GM19023 (cell line): Measurements from ENCODE around the gene NUDT9.
"Not testable (repeated sequence)": the region's sequence is repeated elsewhere in the genome, so short reads cannot be mapped to it uniquely, and the experiment has no call there.

Source experiments
- ATAC-seq: cut with Tn5 transposase; IDR thresholded peaks from one replicate; pipeline ENCODE4 v1.9.1; 2021; ENCODE audit warnings: mild to moderate bottlenecking, moderate library complexity; ENCODE audit not compliant: unreplicated experiment

NUDT9 gene

GRCh38 chr4:87406902-87407301 is 15.5 kb upstream of the NUDT9 start:
- not testable (repeated sequence) for ATAC-seq

DNA sequence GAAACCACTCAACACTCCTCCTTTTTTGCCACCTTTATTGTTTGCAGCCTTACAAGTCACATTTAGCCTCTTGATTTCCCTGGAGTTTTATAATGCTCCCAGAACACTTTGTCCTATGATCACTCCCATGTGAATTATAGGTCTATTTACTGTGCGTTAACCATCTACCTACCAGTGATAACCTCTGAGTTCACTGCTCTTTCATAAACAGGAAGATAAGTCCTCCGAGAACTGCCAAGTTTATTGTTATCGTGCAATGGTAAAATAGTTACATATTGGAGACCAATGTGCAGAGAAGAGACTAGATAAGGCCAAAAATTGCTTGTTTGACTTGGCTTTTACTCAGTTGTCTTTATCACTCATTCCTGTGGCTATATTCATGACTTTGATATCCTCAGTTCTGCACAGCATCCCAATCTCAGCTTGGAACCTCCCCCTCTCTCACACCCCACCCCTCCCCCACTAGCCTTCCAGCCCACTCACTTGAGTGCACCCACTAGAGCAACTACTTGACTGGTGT is 12.9 kb upstream of the NUDT9 start:
- ATAC-seq = no peak

- ATAC-seq = no peak
Measured at GRCh38 chr4:87410157-87410556, 12.2 kb upstream of the NUDT9 start.

- no peak for ATAC-seq
Measured at GRCh38 chr4:87410679-87411078, 11.7 kb upstream of the NUDT9 start.

DNA sequence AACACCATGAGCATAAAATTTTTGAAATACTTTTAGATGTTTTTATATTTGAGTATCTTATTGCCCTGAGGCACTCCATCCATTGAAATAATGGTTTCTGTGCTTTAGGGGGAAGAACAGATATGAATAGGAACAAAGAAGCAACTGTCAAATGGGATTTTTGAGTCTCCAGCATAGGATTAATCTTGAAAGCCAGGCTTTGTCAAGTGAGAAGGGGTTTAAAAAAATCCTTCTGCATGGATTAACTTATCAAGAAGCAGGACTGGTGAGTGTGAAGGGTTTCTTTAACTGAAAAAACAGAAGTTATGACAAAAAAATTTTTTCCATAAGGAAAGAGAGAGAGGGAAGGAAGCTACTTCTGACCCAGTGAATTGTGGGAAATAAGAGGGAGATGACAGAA is 7.6 kb upstream of the NUDT9 start:
- ATAC-seq = no peak

DNA sequence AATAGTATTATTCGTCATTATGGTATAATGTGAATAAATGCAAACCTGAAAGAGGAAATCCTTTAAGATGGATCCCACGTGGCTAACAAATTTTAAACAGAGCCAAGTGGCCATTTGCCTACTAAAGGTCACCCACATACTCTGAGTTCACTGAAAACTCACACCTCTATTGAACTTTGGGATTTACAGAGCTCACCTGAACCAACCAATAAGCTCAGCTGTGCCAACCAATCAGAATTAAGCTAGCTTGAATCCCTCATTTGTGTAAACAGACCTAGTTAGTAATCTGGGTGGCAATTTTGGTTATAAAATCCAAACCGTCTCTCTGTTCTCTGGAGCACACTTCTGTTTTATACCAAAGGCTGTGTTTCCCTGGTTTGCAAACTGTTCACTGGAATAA is 5.4 kb upstream of the NUDT9 start:
- no peak for ATAC-seq

DNA sequence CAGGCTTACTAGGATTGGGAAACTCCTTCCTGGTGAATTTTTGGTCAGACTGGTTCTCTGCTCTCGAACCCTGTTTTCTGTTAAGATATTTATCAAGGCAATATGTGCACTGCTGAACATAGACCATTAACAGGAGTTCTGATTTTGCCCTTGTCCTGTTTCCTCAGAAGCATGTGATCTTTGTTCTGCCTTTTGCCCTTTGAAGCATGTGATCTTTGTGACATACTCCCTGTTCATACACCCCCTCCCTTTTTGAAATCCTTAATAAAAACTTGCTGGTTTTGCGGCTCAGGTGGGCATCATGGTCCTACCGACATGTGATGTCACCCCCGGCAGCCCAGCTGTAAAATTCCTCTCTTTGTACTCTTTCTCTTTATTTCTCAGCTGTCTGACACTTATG is 4.0 kb upstream of the NUDT9 start:
- not testable (repeated sequence) for ATAC-seq

DNA sequence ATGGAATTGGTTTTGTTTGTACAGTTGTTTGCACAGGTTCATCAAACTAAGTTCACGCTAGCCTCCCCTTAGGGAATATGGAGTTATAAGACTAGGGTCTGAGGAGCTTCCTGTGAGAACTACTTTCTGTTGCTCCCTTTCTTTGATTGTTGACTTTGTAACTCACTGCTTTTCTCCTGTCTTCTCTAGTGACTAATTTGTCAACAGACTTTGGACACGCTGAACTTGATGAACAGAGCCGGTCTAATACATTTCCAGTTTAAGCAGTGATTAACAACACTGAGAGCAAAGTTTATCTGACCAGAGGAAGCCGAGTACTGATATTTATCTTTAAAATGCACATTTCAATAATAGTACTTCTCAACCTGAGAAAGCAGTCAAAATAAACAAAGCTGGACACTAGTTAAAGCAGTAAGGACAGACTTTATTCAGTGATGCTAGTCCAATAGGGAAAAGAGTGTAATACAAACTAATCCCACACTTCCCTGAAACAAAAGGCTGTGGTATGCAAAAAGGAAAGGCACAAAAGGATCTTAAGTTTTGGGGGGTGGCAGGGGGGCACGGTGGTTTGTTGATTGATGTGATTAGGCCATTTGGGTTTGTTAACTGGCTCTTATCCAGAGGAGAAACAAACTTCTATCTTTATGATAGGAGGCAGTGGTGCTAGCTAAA is 2.7 kb upstream of the NUDT9 start:
- no peak for ATAC-seq

DNA sequence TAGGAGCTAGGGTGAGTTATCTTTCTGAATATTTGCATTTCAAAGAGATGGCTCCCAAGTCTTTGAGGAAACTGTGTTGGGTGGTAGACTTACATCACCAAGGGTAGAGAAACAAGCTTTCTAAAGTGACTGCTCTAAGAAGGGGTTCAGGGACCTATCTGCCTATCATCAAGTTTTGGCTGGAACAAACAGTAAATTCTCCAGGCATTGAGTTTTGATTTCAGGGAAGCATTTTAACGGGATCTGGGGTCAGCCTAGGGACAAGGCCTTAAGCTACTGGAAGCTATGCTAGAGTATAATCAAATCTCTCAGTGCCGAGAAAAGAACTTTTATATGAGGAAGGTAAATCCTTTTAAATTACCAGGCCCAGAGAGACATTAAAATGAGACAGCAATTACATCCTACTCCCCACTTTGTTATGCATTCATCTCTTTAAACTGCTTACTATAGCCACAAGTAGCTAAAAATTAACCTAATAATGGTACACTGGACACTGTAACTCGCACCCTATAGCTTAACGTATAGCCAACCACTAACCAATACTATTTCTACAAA is 2.0 kb upstream of the NUDT9 start:
- ATAC-seq = no peak

DNA sequence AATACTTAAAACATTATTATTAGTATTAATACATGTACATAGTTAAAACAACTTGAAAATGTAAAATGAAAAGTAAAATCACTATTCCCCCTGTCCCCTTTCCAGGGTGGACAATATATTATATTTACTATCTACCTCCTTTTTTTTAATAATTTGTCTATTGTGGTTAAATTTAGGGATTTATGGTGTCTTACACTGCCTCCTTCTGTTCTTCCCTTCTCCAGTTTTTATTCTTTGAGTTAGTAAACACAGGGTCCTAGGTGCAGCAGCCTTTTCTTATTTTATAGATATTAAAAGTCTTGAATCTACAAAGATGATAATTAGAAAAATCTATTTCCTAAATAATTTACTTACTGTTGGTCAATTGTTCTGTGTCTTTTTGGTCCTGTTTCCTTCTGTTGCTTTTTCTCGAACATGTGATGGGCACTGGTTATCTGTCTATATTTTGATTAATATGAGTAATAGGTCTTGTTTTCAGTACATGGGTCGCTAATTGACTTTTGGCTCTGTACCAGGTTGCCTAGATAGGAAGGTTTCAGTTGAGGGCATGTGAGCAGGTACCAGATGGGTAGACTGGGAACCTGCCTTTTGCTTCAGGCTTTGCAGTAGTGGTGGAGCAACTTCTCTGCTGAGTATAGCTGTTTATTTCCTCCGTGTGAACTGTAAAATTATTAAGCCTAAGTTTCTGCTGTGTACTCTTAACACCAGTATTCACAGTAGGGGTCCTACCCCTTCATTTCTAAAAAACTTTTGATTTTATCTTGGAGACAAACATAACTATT is 1.1 kb downstream of the NUDT9 start:
- ATAC-seq = no peak

DNA sequence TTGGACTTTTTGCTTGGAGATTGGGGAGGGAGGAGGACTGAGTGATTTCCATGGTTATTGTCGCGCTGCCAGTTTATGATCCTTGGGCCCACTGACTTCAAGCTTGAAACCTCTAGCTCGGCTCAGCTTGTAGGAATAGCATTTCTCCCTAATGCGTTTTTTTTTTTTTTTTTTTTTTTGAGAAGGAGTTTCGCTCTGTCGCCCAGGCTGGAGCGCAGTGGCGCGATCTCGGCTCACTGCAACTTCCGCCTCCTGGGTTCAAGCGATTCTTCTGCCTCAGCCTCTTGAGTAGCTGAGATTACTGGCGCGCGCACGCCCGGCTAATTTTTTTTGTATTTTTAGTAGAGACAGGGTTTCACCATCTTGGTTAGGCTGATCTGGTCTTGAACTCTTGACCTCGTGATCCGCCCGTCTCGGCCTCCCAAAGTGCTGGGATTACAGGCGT is 1.7 kb downstream of the NUDT9 start:
- not testable (repeated sequence) for ATAC-seq

DNA sequence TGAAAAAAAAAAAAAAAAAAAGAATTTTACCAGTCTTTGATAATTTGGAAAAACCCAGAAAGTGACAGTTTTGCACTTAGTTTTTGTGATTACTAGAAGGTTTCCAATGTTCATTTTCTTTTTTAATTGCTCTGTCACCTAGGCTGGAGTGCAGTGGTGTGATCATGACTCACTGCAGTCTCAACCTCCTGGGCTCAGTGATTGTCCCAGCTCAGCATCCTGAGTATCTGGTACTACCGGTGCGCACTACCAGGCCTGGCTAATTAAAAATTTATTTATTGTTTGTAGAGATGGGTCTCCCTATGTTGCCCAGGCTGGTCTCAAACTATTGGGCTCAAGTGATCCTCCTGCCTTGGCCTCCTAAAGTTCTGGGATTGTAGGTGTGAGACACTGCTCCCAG is 3.3 kb downstream of the NUDT9 start:
- ATAC-seq = no peak

GRCh38 chr4:87426865-87427517 is 4.6 kb downstream of the NUDT9 start:
- no peak for ATAC-seq

GRCh38 chr4:87427518-87427868 is 5.1 kb downstream of the NUDT9 start:
- no peak for ATAC-seq

- ATAC-seq = no peak
Measured at GRCh38 chr4:87428979-87429378, 6.6 kb downstream of the NUDT9 start.

DNA sequence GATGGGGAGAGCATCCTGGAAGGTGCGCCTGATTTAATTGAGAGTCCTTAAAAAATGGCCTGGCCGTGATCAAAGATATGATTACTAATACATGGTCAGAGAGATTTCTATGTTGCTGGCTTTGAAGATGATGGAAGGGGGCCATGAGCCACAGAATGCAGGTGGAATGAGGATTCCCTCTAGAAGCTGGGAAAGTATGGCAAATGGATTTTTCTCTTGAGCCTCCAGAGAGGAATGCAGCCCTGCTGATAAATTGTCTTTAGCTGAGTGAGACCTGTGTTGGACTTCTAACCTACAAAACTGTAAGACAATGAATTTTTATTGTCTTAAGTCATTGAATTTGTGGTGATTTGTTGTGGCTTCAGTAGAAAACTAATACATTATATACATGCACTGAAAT is 7.7 kb downstream of the NUDT9 start:
- no peak for ATAC-seq

GRCh38 chr4:87433342-87433741 is 11.0 kb downstream of the NUDT9 start:
- no peak for ATAC-seq

GRCh38 chr4:87442889-87443288 is 20.5 kb downstream of the NUDT9 start:
- ATAC-seq = no peak

DNA sequence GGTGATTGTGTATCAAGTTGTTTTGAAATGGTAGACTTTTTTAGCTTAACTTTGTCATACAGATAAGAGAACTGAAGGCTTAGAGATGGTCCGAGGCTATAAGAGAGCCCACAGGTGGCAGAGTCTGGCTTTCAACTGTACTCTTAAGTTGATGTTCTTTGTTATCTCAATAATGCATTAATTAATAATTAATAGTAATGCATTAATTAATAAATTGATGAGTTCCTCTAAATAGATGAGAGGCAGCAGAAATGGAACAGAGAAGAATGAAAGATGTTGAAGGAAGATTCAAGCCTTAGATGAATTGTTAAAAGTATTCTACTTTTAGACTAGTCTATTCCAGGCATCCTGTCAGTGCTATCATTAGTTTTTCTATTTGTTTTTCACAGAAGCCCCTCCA is 22.4 kb downstream of the NUDT9 start:
- no peak for ATAC-seq

GRCh38 chr4:87445964-87446363 is 23.6 kb downstream of the NUDT9 start:
- ATAC-seq = no peak

GRCh38 chr4:87446375-87446774 is 24.0 kb downstream of the NUDT9 start:
- ATAC-seq = not testable (repeated sequence)

DNA sequence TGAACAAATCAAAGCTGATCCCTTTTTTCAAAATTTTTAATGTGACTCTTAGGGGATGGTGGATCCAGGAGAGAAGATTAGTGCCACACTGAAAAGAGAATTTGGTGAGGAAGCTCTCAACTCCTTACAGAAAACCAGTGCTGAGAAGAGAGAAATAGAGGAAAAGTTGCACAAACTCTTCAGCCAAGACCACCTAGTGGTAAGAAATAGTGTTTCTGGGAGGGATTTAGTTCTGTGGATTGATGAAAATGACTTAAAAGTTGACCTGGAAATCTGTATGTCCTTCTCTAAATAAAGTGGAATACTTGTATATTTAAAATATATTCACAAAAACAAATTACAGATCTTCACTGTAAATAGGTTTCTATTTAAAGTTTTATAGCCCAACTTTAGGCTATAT is 29.2 kb downstream of the NUDT9 start:
- no peak for ATAC-seq
